OCI-LY7 (cell line): ENCODE results near the gene UBN1. TPM values are rescaled to one million over a fixed set of nuclear protein-coding genes. Genes with fewer than 3 reads are reported as not detected.

Experiments used
- BruUV-seq: library from RNA; stranded (reverse); fragments of 400-500 nt; replicated peaks from 2 replicates; lab custom pipeline; 2021; lab: Mats Ljungman, UMichigan
- CTCF ChIA-PET: fragments of 300-600 bp; sonication (Branson Sonifier 250); formaldehyde crosslinking; loops from one replicate; lab custom pipeline; 2022; ENCODE audit warnings: antibody characterized with exemption; ENCODE audit not compliant: unreplicated experiment; lab: Charles Lee
- POLR2A ChIA-PET: fragments of 300-600 bp; sonication (Branson Sonifier 250); formaldehyde crosslinking; loops from one replicate; lab custom pipeline; 2022; ENCODE audit warnings: antibody characterized with exemption; lab: Charles Lee
- DNase-seq: peaks from one replicate; pipeline ENCODE4 v3.0.0-alpha.2; 2015; ENCODE audit warnings: low spot score
- H2AFZ ChIP-seq: fragments of 200-600 bp; sonication (generic), shearing (Covaris generic); 2 replicates; pipeline ENCODE4 v1.6.1; 2014; ENCODE audit warnings: mild to moderate bottlenecking, antibody characterized with exemption, low read length, moderate library complexity
- H3K27ac ChIP-seq: fragments of 200-600 bp; sonication (generic); 2 replicates; pipeline ENCODE4 v1.5.1; 2014; ENCODE audit warnings: mixed run types, low read depth, mild to moderate bottlenecking, moderate library complexity, low read length, inconsistent platforms; ENCODE audit not compliant: poor library complexity, severe bottlenecking
- H3K36me3 ChIP-seq: fragments of 200-600 bp; sonication (generic); 2 replicates; pipeline ENCODE4 v1.6.1; 2014; ENCODE audit warnings: mild to moderate bottlenecking, antibody characterized with exemption, low read length, moderate library complexity, mixed read lengths; ENCODE audit not compliant: insufficient read depth
- H3K4me1 ChIP-seq: fragments of 200-600 bp; sonication (generic); 2 replicates; pipeline ENCODE4 v1.5.1; 2014; ENCODE audit warnings: mild to moderate bottlenecking, low read length; ENCODE audit not compliant: insufficient read depth, poor library complexity, severe bottlenecking
- H3K4me2 ChIP-seq: fragments of 200-600 bp; sonication (generic); 2 replicates; pipeline ENCODE4 v1.6.1; 2014; ENCODE audit warnings: mild to moderate bottlenecking, low read length
- H3K4me3 ChIP-seq: fragments of 200-600 bp; sonication (generic); 2 replicates; pipeline ENCODE4 v1.5.1; 2014; ENCODE audit warnings: mild to moderate bottlenecking, low read depth, low read length; ENCODE audit not compliant: poor library complexity, severe bottlenecking
- H3K79me2 ChIP-seq: fragments of 200-600 bp; sonication (generic); 2 replicates; pipeline ENCODE4 v1.6.1; 2016; ENCODE audit warnings: low read depth, mild to moderate bottlenecking, low read length, moderate library complexity, mixed read lengths; ENCODE audit not compliant: insufficient read depth
- H3K9me2 ChIP-seq: fragments of 200-600 bp; sonication (generic); 2 replicates; pipeline ENCODE4 v1.6.1; 2016; ENCODE audit warnings: mild to moderate bottlenecking, low read length, mixed read lengths; ENCODE audit not compliant: insufficient read depth
- H3K9me3 ChIP-seq: fragments of 200-600 bp; sonication (generic); 2 replicates; pipeline ENCODE4 v1.6.1; 2014; ENCODE audit warnings: mild to moderate bottlenecking, mixed run types, low read length, mixed read lengths
- H4K20me1 ChIP-seq: fragments of 200-600 bp; sonication (generic); 2 replicates; pipeline ENCODE4 v1.6.1; 2014; ENCODE audit warnings: mild to moderate bottlenecking, antibody characterized with exemption, low read length, moderate library complexity, mixed read lengths; ENCODE audit not compliant: insufficient read depth
- EZH2phosphoT487 ChIP-seq: fragments of 200-600 bp; sonication (generic); IDR thresholded peaks from 2 replicates; pipeline ENCODE4 v1.6.1; 2018; ENCODE audit warnings: low read depth, borderline replicate concordance, mild to moderate bottlenecking, mixed run types, antibody characterized with exemption, low read length, moderate library complexity, mixed read lengths
- intact Hi-C: fragments of 100-400 bp; cut with micrococcal nuclease; formaldehyde crosslinking; loops from one replicate; pipeline ENCODE4 v1.10.0; 2022; ENCODE audit not compliant: unreplicated experiment
- total RNA-seq, 2 experiments: library from RNA; depleted of rRNA in 1 of 2; stranded (reverse); fragments of >200 nt in 1 of 2; shearing (Covaris generic) in 1 of 2; gene quantifications; 2 replicates each; pipeline ENCODE4 v1.2.3, GENCODE V29; 2014 to 2022
- TF ChIP-seq, protein P1 (sequence below): fragments of 200-600 bp; sonication (generic); conservative IDR thresholded peaks from 2 replicates; pipeline ENCODE4 v1.5.1; 2014; ENCODE audit warnings: mild to moderate bottlenecking, antibody characterized with exemption, low read length, moderate library complexity, mixed read lengths

Gene UBN1
- total RNA-seq, 2 experiments from 2014 or later, result 37.2 to 53.0 TPM

GRCh38 chr16:4801051-4801961, 46.0 kb upstream of the UBN1 start:
- no peak for DNase-seq
- peak overlapping the region; percentile 99 for H3K4me2 ChIP-seq
- peaks cover 22% of the 10 kb centered on the region for H3K36me3 ChIP-seq
- H4K20me1 ChIP-seq, result no peaks in the 10 kb centered on the region
- ChIA-PET POLR2A (no interaction called here), CTCF (no interaction called here)
- H3K9me2 ChIP-seq, result no peaks in the 10 kb centered on the region
- no peak for TF ChIP-seq EZH2phosphoT487
- TF ChIP-seq, protein P1, sequence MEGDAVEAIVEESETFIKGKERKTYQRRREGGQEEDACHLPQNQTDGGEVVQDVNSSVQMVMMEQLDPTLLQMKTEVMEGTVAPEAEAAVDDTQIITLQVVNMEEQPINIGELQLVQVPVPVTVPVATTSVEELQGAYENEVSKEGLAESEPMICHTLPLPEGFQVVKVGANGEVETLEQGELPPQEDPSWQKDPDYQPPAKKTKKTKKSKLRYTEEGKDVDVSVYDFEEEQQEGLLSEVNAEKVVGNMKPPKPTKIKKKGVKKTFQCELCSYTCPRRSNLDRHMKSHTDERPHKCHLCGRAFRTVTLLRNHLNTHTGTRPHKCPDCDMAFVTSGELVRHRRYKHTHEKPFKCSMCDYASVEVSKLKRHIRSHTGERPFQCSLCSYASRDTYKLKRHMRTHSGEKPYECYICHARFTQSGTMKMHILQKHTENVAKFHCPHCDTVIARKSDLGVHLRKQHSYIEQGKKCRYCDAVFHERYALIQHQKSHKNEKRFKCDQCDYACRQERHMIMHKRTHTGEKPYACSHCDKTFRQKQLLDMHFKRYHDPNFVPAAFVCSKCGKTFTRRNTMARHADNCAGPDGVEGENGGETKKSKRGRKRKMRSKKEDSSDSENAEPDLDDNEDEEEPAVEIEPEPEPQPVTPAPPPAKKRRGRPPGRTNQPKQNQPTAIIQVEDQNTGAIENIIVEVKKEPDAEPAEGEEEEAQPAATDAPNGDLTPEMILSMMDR, result no peak
- no TSS peak for BruUV-seq
- H3K27ac ChIP-seq, result peak overlapping the region; percentile 59
- H3K4me1 ChIP-seq, result peaks cover 26% of the 10 kb centered on the region
- intact Hi-C loops, result no loop called here
- H2AFZ ChIP-seq, result peak overlapping the region; percentile 87
- no peaks in the 10 kb centered on the region for H3K79me2 ChIP-seq
- no peaks in the 10 kb centered on the region for H3K9me3 ChIP-seq
- H3K4me3 ChIP-seq, result peak overlapping the region; percentile 78

- Histone ChIP-seq H3K9me3 (no peaks in the 10 kb centered on the region), H3K4me3 (peak within 1 kb of the TSS; percentile 78), H3K36me3 (peaks cover 26% of the 10 kb centered on the region), H3K79me2 (no peaks in the 10 kb centered on the region), H4K20me1 (no peaks in the 10 kb centered on the region), H2AFZ (peak within 1 kb of the TSS; percentile 87), H3K4me1 (peaks cover 26% of the 10 kb centered on the region), H3K9me2 (no peaks in the 10 kb centered on the region), H3K27ac (peak within 1 kb of the TSS; percentile 59), H3K4me2 (peak within 1 kb of the TSS; percentile 99)
- intact Hi-C loops, result loop anchor here (1.0 to 2.0 kb wide), 3 partner anchors 34 to 67 kb away; partner anchors contain the start of genes ANKS3, DNAAF8, GLYR1 and UBN1
- ChIA-PET POLR2A (no interaction called here), CTCF (no interaction called here)
- peak; percentile 92 for DNase-seq
- BruUV-seq, result no TSS peak
- TF ChIP-seq EZH2phosphoT487, result no peak
- TF ChIP-seq, protein P1, result no peak
Measured at GRCh38 chr16:4801962-4802658, 45.2 kb upstream of the UBN1 start, which contains the start of gene ROGDI. Gene ROGDI (minus strand): TSS chr16:4802633. CDS start chr16:4802571, 62 bp downstream.
